Central memory CD8-positive, alpha-beta T cell (primary cell): ENCODE data around the gene XRCC4.

Source experiments
- ATAC-seq: fragments of 150-1000 bp; cut with Tn5 transposase; replicated peaks from 2 replicates; pipeline ENCODE4 v1.10.0; 2022; ENCODE audit warnings: mild to moderate bottlenecking, moderate FRiP score, moderate number of reproducible peaks; ENCODE audit not compliant: poor library complexity, severe bottlenecking; ENCODE audit errors: extremely low read depth
- DNase-seq, 2 donors: peaks; one replicate each; pipeline ENCODE4 v3.0.0; 2021; ENCODE audit warnings: low spot score in 2 of 2
- H3K27ac Mint-ChIP-seq: one replicate; pipeline ENCODE4 v1.8.0; 2022; ENCODE audit warnings: low read depth, mild to moderate bottlenecking, moderate library complexity, mixed read lengths
- H3K27me3 Mint-ChIP-seq: one replicate; pipeline ENCODE4 v1.8.0; 2022; ENCODE audit warnings: mixed read lengths
- H3K36me3 Mint-ChIP-seq: one replicate; pipeline ENCODE4 v1.8.0; 2022; ENCODE audit warnings: mild to moderate bottlenecking, moderate library complexity, mixed read lengths; ENCODE audit not compliant: insufficient read depth
- H3K4me1 Mint-ChIP-seq: one replicate; pipeline ENCODE4 v1.8.0; 2022; ENCODE audit warnings: mixed read lengths
- H3K4me3 Mint-ChIP-seq: one replicate; pipeline ENCODE4 v1.8.0; 2022; ENCODE audit warnings: mild to moderate bottlenecking, moderate library complexity, mixed read lengths
- H3K9me3 Mint-ChIP-seq: one replicate; pipeline ENCODE4 v1.8.0; 2022; ENCODE audit warnings: mixed read lengths

Gene XRCC4

DNA sequence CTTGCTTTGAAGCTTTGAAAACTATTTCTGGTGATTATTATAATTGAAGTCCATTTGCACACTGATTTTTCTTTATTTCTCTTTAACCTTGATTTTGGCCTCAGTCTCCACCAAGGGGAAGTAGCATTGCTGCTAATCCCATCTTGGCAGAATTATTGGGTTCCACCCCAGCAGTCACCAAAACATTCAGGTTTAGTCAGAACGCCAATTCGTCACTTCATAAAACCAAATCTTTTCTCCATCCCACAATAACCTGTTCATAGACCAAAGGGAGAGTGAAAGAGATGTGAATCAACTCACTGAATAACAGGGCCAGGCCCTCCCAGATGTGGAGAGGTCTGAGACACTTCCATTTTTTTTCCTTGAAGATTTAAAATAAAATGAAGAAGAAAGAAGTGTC is 299.1 kb downstream of the XRCC4 start:
- Mint-ChIP-seq H3K27me3 (peaks cover 14% of the 10 kb centered on the region), H3K36me3 (no peaks in the 10 kb centered on the region), H3K4me1 (no peaks in the 10 kb centered on the region), H3K9me3 (no peaks in the 10 kb centered on the region), H3K4me3 (no peak overlapping the region), H3K27ac (no peak overlapping the region)
- ATAC-seq (no peak), DNase-seq (no peak)

DNA sequence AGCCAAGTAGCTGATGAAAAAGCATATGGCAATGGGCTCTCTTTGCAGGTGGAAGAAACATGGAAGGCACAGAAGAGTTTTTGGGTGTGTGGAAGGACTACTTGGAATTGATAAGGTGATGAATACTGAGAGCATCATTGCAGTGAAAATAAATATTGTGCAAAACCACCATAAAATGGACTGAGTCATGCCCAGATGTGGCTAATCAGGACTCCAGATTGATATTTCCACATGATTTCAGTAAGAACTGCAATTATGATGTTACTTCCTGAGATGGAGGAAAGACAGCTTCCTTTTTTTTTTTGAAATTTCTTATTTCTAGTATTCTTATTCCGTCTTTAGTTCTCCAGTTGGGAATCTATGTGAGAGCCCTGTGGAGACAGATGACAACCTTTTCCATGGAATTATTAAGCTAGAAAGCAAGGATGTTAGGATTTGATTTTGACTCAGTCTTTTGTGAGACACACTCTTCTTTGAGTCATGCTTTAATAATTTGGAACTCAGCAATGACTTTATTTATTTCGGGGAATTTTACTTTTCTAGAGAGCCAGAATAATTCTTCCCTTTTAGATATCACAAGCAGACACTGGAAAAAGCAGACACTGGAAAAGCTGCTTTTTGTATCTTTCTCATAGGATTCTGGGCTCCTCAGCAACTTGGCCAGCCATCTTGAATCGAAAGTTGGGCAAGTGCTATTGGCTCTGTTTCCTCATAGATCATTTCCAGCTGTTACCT is 300.0 kb downstream of the XRCC4 start:
- Mint-ChIP-seq H3K4me1 (no peaks in the 10 kb centered on the region), H3K36me3 (no peaks in the 10 kb centered on the region), H3K27ac (no peak overlapping the region), H3K9me3 (no peaks in the 10 kb centered on the region), H3K4me3 (no peak overlapping the region), H3K27me3 (peaks cover 14% of the 10 kb centered on the region)
- DNase-seq, result no peak
- no peak for ATAC-seq

DNA sequence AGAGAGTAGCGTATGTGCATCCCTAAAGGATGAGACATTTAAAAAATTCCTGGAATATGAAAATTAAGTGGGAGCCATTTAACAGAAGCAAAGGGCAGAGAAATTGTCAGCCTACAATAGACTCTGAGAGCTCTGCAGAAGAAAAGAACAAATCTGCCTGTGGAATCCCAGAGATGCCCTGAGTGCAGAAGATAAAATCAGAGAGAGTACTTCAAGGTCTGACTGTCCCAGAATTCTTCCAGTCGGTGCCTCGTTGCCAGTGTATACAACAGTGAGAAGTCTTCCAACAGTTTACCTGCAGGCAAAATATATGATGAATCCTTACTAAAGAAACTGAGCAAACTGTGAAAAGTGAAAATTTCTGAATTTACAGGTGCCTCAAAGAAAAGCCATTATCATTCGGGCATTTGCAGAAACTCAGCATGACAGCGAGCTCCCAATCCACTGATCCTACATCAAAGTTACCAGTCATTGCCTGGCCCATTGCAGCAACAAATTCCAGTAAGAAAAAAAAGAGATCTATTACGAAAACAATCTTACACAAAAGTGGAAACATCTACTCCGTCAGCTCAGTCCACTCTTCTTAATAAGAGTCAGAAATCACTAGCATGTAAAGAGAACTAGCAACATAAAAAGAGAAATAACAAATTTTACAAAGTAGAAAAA is 301.4 kb downstream of the XRCC4 start:
- Mint-ChIP-seq H3K27ac (no peak overlapping the region), H3K9me3 (peaks cover 6% of the 10 kb centered on the region)
- no peak for DNase-seq

DNA sequence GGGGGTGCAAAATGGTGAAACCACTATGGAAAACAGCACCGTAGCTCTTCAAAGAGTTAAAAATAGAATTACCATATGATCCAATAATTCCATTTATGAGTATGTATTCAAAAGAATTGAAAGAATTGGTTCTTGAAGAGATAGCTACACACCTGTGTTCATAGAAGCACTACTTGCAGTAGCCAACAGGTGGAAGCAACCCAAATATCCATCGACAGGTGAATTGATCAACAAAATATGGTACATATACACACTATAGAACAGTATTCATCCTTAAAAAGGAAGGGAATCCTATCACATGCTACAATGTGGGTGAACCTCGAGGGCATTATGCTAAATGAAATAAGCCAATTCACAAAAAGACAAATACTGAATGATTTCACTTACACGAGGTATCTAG is 308.5 kb downstream of the XRCC4 start:
- ATAC-seq (no peak), DNase-seq (no peak)
- peaks cover 6% of the 10 kb centered on the region for H3K9me3 Mint-ChIP-seq
- no peaks in the 10 kb centered on the region for H3K4me1 Mint-ChIP-seq
- H3K4me3 Mint-ChIP-seq, result no peak overlapping the region
- H3K36me3 Mint-ChIP-seq, result peaks cover 2% of the 10 kb centered on the region
- no peaks in the 10 kb centered on the region for H3K27me3 Mint-ChIP-seq
- no peak overlapping the region for H3K27ac Mint-ChIP-seq

More for the DNA sequence above, 301.4 kb downstream of the XRCC4 start:
- peaks cover 14% of the 10 kb centered on the region for H3K27me3 Mint-ChIP-seq
- no peak overlapping the region for H3K4me3 Mint-ChIP-seq
- no peaks in the 10 kb centered on the region for H3K36me3 Mint-ChIP-seq
- H3K4me1 Mint-ChIP-seq, result no peaks in the 10 kb centered on the region
- ATAC-seq, result no peak

DNA sequence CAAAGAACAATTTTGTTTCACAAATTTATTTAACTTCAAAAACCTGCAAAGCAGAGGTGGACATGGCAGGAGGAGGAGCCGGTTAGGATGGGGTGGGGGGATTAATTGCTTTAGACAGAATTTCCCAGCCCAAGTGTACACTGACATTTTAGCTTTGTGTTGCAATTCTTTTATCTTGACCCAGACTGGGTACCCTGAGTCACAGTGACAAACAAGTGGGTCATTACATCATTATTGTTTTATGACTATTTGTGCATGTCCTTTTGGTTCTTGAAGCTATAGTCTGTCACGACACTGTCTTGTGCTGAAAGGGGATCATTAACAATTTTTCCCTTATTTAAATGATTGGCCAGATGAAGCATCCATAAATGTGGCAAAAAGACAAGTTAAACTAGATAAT is 309.7 kb downstream of the XRCC4 start:
- H3K27me3 Mint-ChIP-seq, result no peaks in the 10 kb centered on the region
- H3K4me3 Mint-ChIP-seq, result no peak overlapping the region
- DNase-seq (no peak), ATAC-seq (no peak)
- peaks cover 2% of the 10 kb centered on the region for H3K36me3 Mint-ChIP-seq
- peaks cover 6% of the 10 kb centered on the region for H3K9me3 Mint-ChIP-seq
- no peak overlapping the region for H3K27ac Mint-ChIP-seq
- no peaks in the 10 kb centered on the region for H3K4me1 Mint-ChIP-seq

DNA sequence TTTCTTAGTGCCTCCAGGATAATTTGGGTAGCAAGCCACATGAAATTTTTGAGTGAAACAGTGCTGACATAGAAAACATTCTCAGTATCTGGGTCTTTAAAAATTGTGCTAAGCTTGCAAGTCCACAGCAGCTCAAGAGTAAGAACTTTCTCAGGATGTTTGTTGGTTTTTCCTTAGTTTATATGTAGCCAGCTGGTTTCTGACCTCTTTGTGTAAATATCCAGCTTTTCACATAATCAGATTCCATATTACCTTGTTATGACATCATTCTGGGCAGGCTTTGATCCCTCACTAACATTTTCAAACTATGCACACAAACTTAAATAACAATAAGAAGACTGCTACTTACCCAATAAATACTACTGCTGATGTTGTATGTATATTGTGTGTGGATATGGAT is 311.3 kb downstream of the XRCC4 start:
- no peak for ATAC-seq
- Mint-ChIP-seq H3K36me3 (peaks cover 2% of the 10 kb centered on the region), H3K9me3 (no peaks in the 10 kb centered on the region), H3K4me1 (no peaks in the 10 kb centered on the region), H3K4me3 (no peak overlapping the region), H3K27ac (no peak overlapping the region), H3K27me3 (no peaks in the 10 kb centered on the region)
- DNase-seq, result no peak

DNA sequence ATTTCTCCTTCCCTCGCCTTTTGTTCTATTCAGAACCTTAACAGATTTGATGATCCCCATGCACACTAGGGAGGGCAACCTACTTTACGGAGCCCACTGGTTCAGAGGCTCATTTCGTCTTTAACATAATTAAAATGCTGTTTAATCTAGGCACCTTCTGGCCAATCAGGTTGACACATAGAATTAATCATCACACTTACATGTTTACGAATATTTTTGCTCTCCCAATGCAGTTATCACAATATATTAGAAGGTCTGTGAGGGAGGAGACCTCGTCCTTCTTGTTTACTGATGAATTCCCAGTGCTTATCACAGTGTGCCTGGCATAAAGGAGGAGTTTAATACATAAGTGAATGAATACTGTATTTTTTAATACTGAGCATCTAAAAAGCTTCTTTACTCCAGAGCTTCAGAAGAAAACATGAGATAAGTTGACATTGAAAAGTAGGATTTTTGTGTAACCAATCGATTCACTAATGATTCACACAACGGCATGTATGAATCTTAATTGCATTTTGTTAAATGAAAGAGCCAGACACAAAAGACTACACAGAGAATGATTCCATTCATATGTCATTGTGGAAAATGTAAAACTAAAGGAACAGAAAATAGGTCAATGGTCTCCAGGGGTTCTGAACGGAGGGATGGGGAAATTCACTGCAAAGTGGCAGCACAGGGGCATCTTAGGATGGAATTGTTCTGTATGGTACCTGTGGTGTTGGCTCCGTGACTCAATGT is 315.6 kb downstream of the XRCC4 start:
- no peaks in the 10 kb centered on the region for H3K27me3 Mint-ChIP-seq
- no peaks in the 10 kb centered on the region for H3K4me1 Mint-ChIP-seq
- H3K9me3 Mint-ChIP-seq, result no peaks in the 10 kb centered on the region
- ATAC-seq (no peak), DNase-seq (no peak)
- no peaks in the 10 kb centered on the region for H3K36me3 Mint-ChIP-seq
- no peak overlapping the region for H3K27ac Mint-ChIP-seq
- no peak overlapping the region for H3K4me3 Mint-ChIP-seq

DNA sequence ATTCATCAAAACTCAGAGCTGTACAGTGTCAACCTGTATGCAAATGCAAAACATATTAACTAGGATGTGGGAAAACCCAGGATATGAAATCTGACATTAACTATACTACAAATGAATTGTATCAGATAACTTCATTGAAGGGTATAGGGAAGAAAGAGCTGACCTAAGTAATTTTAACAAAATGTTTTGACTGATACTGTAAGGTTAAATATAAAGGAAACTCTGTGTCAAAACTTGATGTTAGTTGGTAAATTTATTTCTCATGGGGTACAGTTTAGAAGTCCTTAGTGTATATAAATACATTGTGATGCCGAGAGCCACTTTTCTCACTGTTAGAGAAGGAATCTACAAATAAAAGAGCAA is 316.1 kb downstream of the XRCC4 start:
- H3K4me3 Mint-ChIP-seq, result no peak overlapping the region
- no peak overlapping the region for H3K27ac Mint-ChIP-seq
- no peaks in the 10 kb centered on the region for H3K9me3 Mint-ChIP-seq
- no peak for DNase-seq
- H3K36me3 Mint-ChIP-seq, result no peaks in the 10 kb centered on the region
- no peaks in the 10 kb centered on the region for H3K27me3 Mint-ChIP-seq
- H3K4me1 Mint-ChIP-seq, result no peaks in the 10 kb centered on the region
- no peak for ATAC-seq

DNA sequence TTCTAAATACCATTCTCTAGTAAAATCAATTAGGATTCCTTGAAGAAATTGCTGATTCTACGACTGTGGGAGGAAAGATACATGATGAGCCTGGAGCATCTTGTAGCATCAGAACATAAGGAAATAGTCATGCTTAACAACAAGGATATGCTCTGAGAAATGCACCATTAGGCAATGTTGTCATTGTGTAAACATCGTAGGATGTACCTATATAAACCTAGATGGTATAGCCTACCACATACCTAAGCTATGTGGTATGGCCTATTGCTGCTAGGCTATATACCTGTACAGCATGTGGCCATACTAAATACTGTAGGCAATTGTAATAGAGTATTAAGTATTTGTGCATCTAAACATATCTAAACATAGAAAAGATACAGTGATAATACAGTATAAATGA is 316.8 kb downstream of the XRCC4 start:
- no peak for DNase-seq
- no peak overlapping the region for H3K4me3 Mint-ChIP-seq
- H3K4me1 Mint-ChIP-seq, result no peaks in the 10 kb centered on the region

DNA sequence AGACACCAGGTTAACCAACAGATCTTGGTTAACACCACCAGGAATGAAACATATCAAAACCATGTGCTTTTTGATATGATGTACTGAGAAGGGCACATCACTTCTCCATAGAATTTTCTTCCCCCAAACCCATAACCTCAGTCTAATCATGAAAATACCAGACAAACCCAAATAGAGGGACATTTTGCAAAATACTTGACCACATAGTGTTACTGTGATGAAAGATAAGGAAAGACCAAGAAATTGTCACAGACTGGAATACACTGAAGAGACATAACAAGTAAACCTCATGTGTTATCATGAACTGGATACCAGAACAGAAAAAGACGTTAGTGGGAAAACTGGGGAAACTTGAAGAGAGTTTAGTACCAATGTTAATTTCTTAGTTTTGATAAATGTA is 319.3 kb downstream of the XRCC4 start:
- H3K9me3 Mint-ChIP-seq, result no peaks in the 10 kb centered on the region
- no peaks in the 10 kb centered on the region for H3K27me3 Mint-ChIP-seq

More for the DNA sequence above, 316.8 kb downstream of the XRCC4 start:
- H3K36me3 Mint-ChIP-seq, result no peaks in the 10 kb centered on the region
- no peaks in the 10 kb centered on the region for H3K27me3 Mint-ChIP-seq
- ATAC-seq, result no peak
- H3K9me3 Mint-ChIP-seq, result no peaks in the 10 kb centered on the region
- H3K27ac Mint-ChIP-seq, result no peak overlapping the region

DNA sequence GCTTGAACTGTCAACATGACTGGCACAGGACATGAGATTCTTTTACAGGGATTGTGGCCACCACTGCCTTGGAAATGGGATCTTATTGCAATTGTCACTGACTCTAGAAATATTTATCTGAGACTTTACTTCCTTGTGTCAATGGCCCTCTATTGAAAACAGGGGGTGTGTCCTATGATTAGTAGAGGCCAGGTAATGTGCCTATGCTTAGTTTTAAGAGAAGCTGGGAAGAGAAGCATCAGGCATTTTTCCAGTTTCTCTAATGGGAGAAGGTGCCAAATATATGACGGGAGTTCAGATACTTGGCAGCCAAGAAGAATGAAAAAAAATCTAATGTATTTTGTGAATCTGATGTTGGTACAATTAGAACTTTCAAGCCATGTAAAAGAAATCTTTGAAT is 320.3 kb downstream of the XRCC4 start:
- no peaks in the 10 kb centered on the region for H3K4me1 Mint-ChIP-seq
- H3K9me3 Mint-ChIP-seq, result no peaks in the 10 kb centered on the region
- no peak overlapping the region for H3K27ac Mint-ChIP-seq
- ATAC-seq (no peak), DNase-seq (no peak)
- H3K4me3 Mint-ChIP-seq, result no peak overlapping the region
- no peaks in the 10 kb centered on the region for H3K27me3 Mint-ChIP-seq
- no peaks in the 10 kb centered on the region for H3K36me3 Mint-ChIP-seq

More for the DNA sequence above, 319.3 kb downstream of the XRCC4 start:
- Mint-ChIP-seq H3K4me1 (no peaks in the 10 kb centered on the region), H3K27ac (no peak overlapping the region), H3K4me3 (no peak overlapping the region), H3K36me3 (no peaks in the 10 kb centered on the region)
- ATAC-seq, result no peak
- DNase-seq, result no peak

DNA sequence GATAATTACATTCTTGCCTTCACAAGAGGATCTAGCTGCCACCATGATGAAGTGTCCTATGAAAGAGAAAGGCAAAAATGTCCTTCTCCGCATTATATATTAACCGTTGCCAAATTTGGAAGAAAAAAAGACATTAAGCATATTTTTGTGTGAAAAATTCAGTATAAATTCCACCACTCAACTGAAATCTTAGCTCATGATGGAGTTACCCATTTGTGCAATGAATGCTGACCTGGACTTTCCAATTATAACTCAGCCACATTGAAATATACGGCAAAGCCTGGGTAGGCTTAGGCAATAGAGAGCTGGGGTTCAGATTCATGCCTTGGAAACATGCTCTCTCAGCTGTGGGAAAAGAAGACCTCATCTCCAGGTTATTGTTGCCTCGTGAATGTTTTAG is 322.9 kb downstream of the XRCC4 start:
- Mint-ChIP-seq H3K27me3 (no peaks in the 10 kb centered on the region), H3K4me3 (no peak overlapping the region), H3K4me1 (no peaks in the 10 kb centered on the region), H3K36me3 (no peaks in the 10 kb centered on the region), H3K9me3 (no peaks in the 10 kb centered on the region), H3K27ac (no peak overlapping the region)
- ATAC-seq, result no peak
- DNase-seq, result no peak

DNA sequence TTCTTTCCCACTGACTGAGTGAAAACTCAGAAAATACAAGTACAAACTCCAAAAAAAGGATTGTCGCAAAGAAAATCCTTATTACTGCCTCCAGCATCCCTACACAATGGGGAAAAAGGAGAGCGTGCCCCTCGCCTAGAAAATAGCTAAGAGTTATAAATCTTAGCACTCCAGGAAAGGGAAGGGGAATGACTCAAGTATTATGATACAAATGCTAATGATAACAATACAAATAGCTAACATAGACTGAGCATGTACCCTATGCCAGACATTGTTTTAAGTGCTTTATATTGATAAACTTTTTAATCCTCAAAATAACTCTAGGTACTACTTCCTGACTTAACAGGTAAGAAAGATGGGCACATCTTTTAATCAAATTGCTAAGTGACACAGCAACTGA is 323.4 kb downstream of the XRCC4 start:
- Mint-ChIP-seq H3K36me3 (no peaks in the 10 kb centered on the region), H3K27me3 (no peaks in the 10 kb centered on the region), H3K27ac (no peak overlapping the region), H3K9me3 (no peaks in the 10 kb centered on the region), H3K4me3 (no peak overlapping the region), H3K4me1 (no peaks in the 10 kb centered on the region)
- DNase-seq (no peak), ATAC-seq (no peak)
